SH-SY5Y (cell line): Measurements from ENCODE around the gene RGP1.

Experiments used
- GATA2 ChIP-seq: IDR thresholded peaks from 2 replicates; pipeline ENCODE4 v1.6.1; 2011; ENCODE audit warnings: mild to moderate bottlenecking, low read depth, low read length
- GATA3 ChIP-seq: IDR thresholded peaks from 2 replicates; pipeline ENCODE4 v1.6.1; 2011; ENCODE audit warnings: low read depth, mild to moderate bottlenecking, low read length, moderate library complexity

Gene RGP1

GRCh38 chr9:35748858-35749514 lies at the start of gene RGP1, which contains the start of gene GBA2:
TSS of gene RGP1 (plus strand) at chr9:35749287. CDS start at chr9:35749756, 469 bp downstream.
TSS of gene GBA2 (minus strand) at chr9:35749228. CDS start at chr9:35748704, 524 bp downstream.
- TF ChIP-seq GATA2 (no peak), GATA3 (no peak)

- TF ChIP-seq GATA3 (no peak), GATA2 (no peak)
Measured at GRCh38 chr9:35700031-35700430, 49.1 kb upstream of the RGP1 start.

- TF ChIP-seq GATA2 (no peak), GATA3 (no peak)
Measured at GRCh38 chr9:35700942-35701341, 48.1 kb upstream of the RGP1 start.

GRCh38 chr9:35702696-35703095 lies 46.4 kb upstream of the RGP1 start:
- TF ChIP-seq GATA3: no peak
- no peak for TF ChIP-seq GATA2

- no peak for TF ChIP-seq GATA2
Measured at GRCh38 chr9:35703906-35704672, 45.0 kb upstream of the RGP1 start.

GRCh38 chr9:35705372-35705771 lies 43.7 kb upstream of the RGP1 start:
- TF ChIP-seq GATA2 (no peak), GATA3 (no peak)

- TF ChIP-seq GATA3 (no peak), GATA2 (no peak)
Measured at GRCh38 chr9:35705836-35706430, 43.2 kb upstream of the RGP1 start.

- no peak for TF ChIP-seq GATA2
- no peak for TF ChIP-seq GATA3
Measured at GRCh38 chr9:35706951-35707350, 42.1 kb upstream of the RGP1 start.

- TF ChIP-seq GATA3 (no peak), GATA2 (no peak)
Measured at GRCh38 chr9:35708146-35708545, 40.9 kb upstream of the RGP1 start.

GRCh38 chr9:35710818-35711500 lies 38.1 kb upstream of the RGP1 start:
- TF ChIP-seq GATA3 (no peak), GATA2 (no peak)

- no peak for TF ChIP-seq GATA3
- no peak for TF ChIP-seq GATA2
Measured at GRCh38 chr9:35711501-35712428, 37.3 kb upstream of the RGP1 start.

GRCh38 chr9:35712762-35713400 lies 36.2 kb upstream of the RGP1 start:
- no peak for TF ChIP-seq GATA2
- no peak for TF ChIP-seq GATA3

- TF ChIP-seq GATA2: no peak
- TF ChIP-seq GATA3: no peak
Measured at GRCh38 chr9:35713578-35713977, 35.5 kb upstream of the RGP1 start.

- no peak for TF ChIP-seq GATA2
- no peak for TF ChIP-seq GATA3
Measured at GRCh38 chr9:35714123-35714522, 35.0 kb upstream of the RGP1 start.
